ENCODE data around the gene RAD51B. TPM values are rescaled to one million over a fixed set of nuclear protein-coding genes. Genes with fewer than 3 reads are reported as not detected.
A peak's percentile ranks its signal among the peaks of the same experiment; 100 is the strongest.

Gene RAD51B
- total RNA-seq, 1 donor from 2014 or later: 2.5 TPM

- no peak for ATAC-seq (ENCODE audit: poor library complexity)
- intact Hi-C loops (cut with DNase I): no loop called here
Observed at GRCh38 chr14:68357777-68358176, 538.2 kb downstream of the RAD51B start.

GRCh38 chr14:68358500-68358899 lies 538.9 kb downstream of the RAD51B start:
- intact Hi-C loops (cut with DNase I): no loop called here

More at GRCh38 chr14:68357777-68358176, 538.2 kb downstream of the RAD51B start:
- DNase-seq: no peak

GRCh38 chr14:68359022-68359836 lies 539.6 kb downstream of the RAD51B start:
- intact Hi-C loops (cut with DNase I): no loop called here
- no peak for ATAC-seq (ENCODE audit: poor library complexity)

More at GRCh38 chr14:68358500-68358899, 538.9 kb downstream of the RAD51B start:
- DNase-seq (no peak), ATAC-seq (ENCODE audit: poor library complexity) (no peak)

DNA sequence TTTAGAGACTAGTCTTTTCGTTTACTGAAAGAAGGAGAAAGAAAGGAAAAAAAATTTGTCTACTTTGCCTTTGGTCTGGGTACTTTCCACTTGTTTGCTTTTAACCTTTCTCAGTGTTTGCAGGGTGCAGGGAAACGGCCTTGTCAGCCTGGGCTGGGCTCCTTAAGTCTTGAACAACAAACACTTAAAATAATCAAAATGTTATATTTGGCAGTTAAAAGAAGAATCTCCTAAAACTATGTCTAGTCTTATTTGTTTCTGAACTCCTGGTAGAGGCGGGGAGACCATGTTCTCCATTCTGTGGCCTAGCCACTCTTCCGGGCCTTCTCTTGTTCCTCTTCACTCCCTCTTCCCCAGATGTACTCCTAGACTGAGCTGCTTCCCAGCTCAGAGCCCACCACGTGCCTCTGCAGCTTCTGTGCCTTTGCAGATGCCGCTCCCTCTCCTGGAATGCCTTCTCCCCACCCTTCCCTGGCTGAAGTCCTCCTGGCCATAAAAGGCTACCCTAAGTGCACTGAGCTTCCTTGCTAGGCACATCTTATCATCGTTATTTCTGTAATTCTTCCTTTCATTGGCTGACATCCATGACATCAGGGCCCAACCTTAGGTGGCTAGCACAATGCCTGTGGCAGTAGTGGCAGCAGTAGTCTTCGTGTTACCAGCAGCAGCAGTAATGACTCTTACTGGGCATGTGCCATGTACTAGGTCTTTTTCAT lies 540.4 kb downstream of the RAD51B start:
- ATAC-seq (ENCODE audit: poor library complexity) (peak; percentile 70), DNase-seq (peak; percentile 60)
- intact Hi-C loops (cut with DNase I): no loop called here

More at GRCh38 chr14:68359022-68359836, 539.6 kb downstream of the RAD51B start:
- no peak for DNase-seq

DNA sequence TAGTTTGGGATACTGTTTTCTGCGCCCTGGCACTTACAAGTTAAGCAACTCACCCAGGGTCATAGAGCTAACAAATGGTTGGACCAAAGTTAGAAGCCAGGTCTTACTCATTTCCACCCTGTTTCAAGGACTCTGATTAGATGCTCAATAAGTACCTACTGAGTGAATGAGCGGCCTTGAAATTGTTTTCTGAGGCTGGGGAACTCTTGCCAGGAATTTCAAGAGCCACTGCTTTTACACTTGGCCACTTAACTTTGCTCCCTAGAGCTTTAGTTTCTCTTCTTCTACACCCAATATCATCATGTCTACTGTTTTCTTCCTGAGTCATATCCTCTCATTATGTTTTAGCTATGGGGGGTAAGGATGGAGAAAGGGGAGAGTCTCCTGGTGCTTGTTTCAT lies 541.7 kb downstream of the RAD51B start:
- no peak for ATAC-seq (ENCODE audit: poor library complexity)
- intact Hi-C loops (cut with DNase I): no loop called here
- no peak for DNase-seq

DNA sequence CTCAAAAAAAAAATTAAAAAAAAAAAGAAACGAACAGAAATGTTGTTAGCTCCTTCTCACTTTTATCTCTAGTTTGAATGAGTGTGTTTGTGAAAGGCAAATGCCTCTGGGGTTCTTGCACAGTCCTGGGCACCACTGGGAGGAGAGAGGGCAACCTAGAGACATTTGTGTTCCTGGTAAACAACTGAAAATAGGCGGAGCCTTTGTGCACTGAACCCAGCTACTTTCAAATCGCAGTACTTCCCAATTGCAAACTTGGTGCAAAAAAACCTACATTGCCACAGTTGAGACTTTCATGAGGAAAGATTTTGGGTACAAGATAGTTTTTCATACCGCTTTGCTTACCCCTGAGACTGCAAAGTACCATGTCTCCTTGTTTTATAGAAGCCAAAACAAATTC lies 543.3 kb downstream of the RAD51B start:
- intact Hi-C loops (cut with DNase I): no loop called here
- ATAC-seq (ENCODE audit: poor library complexity): peak; percentile 42
- DNase-seq: no peak

DNA sequence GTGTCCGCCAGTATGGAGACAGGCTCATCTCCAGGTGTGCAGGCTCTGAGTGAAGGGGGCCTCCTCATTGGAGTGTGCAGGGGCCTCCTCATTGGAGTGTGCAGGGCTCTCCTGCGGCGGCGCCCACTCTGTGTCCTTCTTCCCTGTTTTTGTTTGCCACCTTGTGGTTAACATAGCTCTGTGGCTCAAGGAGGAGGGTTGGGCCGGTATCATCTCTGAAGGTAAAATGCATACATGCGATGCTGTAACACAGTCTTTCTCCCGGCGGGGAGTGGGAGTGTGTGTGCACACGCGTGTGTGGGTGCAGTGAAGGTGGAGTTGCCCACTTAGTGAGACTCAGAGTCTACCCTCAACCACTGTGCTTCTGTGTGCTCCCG lies 543.9 kb downstream of the RAD51B start:
- intact Hi-C loops (cut with DNase I): no loop called here

DNA sequence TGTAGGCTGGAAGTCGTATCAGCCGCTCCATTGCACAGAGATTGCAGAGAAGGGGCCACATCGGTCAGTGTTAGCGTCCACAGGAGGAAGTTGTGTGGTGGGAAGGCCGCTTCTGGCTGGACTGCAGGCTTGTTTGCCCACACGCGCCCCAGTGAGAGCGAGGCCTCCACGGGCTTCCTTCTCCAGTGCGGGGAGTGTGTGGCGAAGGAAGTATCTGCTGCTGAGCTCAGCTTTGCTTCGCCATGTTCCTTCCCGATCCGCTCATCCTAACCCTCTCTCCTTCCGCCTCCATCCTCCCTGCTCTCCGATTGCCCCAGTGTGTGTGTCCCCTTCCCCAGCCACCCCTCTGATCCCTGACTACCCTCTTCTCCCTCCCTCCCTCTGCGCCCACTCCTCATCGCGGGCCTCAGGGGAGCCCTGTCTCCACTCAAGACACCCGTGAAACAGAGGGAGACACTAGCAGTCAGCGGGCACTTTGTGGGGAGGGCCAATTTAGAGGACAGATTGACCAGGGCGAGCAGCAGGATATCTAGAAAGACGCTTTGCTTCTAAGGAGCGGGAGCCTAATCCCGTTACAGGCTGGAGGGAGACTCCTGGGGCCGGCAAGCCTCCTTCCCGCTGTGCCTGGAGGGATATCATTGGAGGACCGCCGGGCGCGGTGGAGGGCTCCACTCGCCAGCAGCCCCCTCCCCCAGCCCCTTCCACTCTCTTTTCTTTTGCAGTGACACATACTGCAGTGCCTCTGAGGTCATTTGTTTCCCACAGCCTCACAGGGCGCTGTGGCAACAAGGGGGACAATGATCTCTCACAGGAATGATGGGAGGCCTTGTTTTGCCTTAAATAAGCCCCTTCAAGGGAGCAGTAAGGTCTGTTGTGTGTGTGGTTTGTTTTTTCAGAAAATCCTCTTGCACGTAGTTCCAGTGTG lies 544.5 kb downstream of the RAD51B start:
- DNase-seq (peak; percentile 72), ATAC-seq (ENCODE audit: poor library complexity) (peak; percentile 65)
- intact Hi-C loops (cut with DNase I): no loop called here

More for the DNA sequence above, 543.9 kb downstream of the RAD51B start:
- no peak for DNase-seq
- no peak for ATAC-seq (ENCODE audit: poor library complexity)

GRCh38 chr14:68364792-68365192 lies 545.2 kb downstream of the RAD51B start:
- intact Hi-C loops (cut with DNase I): no loop called here
- no peak for ATAC-seq (ENCODE audit: poor library complexity)
- no peak for DNase-seq

DNA sequence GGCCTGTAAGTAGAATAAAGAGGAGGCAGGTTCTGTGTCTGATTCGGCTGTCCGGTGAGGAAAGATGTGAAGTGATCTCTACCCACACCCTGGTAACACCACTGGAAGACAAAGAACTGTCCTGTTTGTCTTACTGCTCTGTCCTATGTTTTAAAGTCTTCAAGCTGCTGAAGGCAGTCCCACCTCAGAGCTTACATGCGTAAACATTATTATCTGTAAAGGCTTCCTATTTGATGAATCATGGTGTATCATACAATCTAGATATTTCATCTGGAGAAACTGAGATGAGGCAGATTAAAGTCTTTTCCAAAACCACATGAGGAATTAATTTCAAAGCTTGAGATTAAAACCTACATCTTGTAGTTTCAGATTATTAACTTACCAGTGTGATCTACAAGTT lies 545.6 kb downstream of the RAD51B start:
- DNase-seq (no peak), ATAC-seq (ENCODE audit: poor library complexity) (no peak)
- intact Hi-C loops (cut with DNase I): no loop called here

DNA sequence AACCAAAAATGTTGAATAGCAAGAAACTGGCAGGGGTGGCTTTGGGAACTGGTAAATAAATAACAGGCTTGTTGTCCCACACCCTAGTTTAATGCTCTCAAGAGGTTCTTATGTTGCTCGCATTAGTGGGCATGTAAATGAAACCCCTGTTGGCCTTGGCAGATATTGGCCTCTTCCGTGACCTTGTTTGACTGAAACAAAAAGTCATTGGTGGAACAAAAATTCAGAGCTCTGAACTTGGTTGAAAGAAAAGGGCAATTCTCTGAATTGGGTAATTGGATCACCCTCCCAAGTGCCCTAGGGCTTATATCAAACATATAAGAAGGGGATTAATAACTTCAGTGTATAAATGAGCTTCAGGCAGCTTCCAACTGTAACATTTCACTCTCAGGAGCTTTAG lies 547.1 kb downstream of the RAD51B start:
- ATAC-seq (ENCODE audit: poor library complexity): no peak
- no peak for DNase-seq
- intact Hi-C loops (cut with DNase I): no loop called here

GRCh38 chr14:68367536-68367935 lies 548.0 kb downstream of the RAD51B start:
- DNase-seq (no peak), ATAC-seq (ENCODE audit: poor library complexity) (peak; percentile 41)
- intact Hi-C loops (cut with DNase I): no loop called here

GRCh38 chr14:68368850-68369249 lies 549.3 kb downstream of the RAD51B start:
- no peak for DNase-seq
- ATAC-seq (ENCODE audit: poor library complexity): no peak
- intact Hi-C loops (cut with DNase I): no loop called here

DNA sequence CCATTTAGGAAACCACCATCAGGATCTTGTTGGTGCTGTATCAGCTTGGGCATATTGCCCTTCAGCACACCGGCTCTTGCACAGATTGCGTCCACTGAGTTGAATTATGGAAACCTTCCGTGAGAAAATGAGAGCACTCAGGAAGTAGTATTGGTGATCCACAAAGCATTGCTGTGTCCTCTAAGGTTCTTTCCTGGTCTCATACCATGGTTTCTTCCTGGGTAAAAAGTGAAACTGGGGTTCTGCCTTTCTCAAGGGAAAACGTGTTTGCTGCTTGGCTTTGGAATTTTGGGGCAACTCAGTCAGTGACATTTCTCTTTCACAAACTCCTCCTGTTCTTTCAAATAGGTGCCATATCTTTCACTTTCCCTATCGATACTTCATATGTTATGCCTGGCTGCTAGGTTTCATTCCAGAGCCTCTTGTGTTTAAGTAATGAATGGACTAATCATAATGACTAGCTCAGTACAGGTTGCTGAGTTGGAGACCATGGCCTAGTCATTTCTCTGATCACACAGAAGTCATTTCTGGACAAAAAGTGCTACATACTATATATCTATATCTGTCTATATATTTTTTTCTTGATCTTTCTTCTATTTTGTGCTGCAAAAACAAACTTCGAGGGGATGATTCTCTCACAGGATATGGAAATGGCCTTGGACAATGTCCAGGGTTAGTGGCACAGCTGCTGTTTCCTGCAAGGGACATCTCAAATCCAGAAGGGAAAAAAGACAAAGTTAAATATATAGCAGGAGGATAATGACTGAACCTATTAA lies 549.9 kb downstream of the RAD51B start:
- intact Hi-C loops (cut with DNase I): no loop called here
- ATAC-seq (ENCODE audit: poor library complexity) (no peak), DNase-seq (no peak)

DNA sequence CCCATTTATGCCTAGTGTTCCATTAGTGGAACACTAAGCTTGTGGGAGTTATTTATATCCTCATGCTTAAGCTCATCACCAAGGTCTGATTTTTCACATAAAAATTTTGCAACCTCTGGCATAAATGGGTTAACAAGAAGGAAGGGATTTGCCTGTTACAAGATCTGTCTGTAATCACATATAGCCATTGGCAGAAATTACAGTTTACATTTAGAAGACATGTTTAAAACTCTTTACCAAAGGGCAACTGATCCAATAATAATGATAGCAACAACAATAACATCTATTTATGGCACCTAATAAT lies 550.4 kb downstream of the RAD51B start:
- ATAC-seq (ENCODE audit: poor library complexity): no peak
- no peak for DNase-seq
- intact Hi-C loops (cut with DNase I): no loop called here

DNA sequence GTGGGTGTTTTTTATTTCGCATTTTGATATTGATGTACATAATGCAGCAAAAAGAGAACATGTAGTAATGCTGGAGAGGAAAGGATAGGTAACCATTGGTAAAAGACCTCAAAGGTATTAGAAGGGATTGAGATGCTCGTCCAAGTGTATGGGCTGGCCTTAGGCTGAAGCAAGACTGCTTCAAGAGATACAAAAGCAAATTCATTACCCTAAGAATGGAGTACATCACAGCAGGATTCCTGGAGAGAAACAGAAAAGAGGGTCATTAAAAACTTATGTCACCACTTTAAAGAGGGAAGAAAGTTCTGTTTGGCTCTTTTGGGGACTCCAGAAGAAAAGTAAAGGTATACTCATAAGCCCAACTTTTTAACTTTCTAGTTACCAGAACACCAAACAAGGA lies 552.8 kb downstream of the RAD51B start:
- intact Hi-C loops (cut with DNase I): no loop called here
- ATAC-seq (ENCODE audit: poor library complexity) (no peak), DNase-seq (no peak)

GRCh38 chr14:68373124-68373646 lies 553.6 kb downstream of the RAD51B start:
- intact Hi-C loops (cut with DNase I): no loop called here
- DNase-seq (no peak), ATAC-seq (ENCODE audit: poor library complexity) (no peak)

DNA sequence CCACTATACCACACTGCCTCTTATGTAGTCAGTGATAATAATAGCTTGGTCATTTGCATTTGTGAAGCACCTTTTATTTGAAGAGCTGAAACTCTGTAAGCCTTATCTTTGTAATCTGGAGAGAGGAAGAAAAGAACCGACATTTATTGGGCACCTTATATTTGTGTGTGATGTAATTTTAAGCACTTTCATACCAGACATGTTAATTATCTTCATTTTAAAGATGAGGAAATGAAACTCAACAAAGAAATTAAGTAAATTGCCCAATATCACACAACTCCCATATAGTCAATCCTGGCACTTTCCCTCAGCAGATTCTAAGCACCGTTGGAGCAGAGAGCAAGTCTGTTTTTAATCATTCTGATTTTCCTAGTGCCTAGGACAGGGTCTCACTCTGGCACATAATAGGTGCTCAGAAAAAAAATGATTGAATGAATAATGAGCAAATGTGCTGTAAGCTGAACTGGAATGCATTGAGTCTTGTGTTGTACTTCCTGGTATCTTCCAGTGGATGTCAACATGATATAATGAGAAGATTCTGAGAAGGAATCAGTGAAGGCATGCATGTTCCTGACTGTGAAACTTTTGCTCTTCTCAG lies 554.4 kb downstream of the RAD51B start:
- no peak for ATAC-seq (ENCODE audit: poor library complexity)
- intact Hi-C loops (cut with DNase I): no loop called here
- no peak for DNase-seq

Data from Right ventricle myocardium superior (tissue), 1 donor.